Ovary (tissue), 3 donors: ENCODE results near the gene TEX101.

ENCODE experiments used
- CTCF ChIP-seq, 3 donors: fragments of 450-650 bp in 2 of 3; fragments of 200-600 bp in 1 of 3; IDR thresholded peaks; one replicate each; pipeline versions ENCODE4 v1.5.1 to v1.8.0; 2016 to 2022; ENCODE audit warnings: antibody characterized with exemption in 3 of 3, mild to moderate bottlenecking in 1 of 3
- EP300 ChIP-seq: sonication (generic); formaldehyde crosslinking; IDR thresholded peaks from one replicate; pipeline ENCODE4 v1.6.1; 2017; ENCODE audit warnings: antibody characterized with exemption
- POLR2A ChIP-seq: fragments of 450-650 bp; IDR thresholded peaks from one replicate; pipeline ENCODE4 v1.6.1; 2017; ENCODE audit warnings: antibody characterized with exemption, mild to moderate bottlenecking, moderate library complexity
- donor health status: DM: no; HTN: no; CAD: no.

GRCh38 chr19:43423779-43424178 lies 9.1 kb downstream of the TEX101 start:
- TF ChIP-seq POLR2A (no peak), CTCF (IDR thresholded peaks at IDR 0.05) (no peak), EP300 (no peak)
